H1 (cell line): ENCODE data around the gene IZUMO4. TPM values are rescaled to one million over a fixed set of nuclear protein-coding genes. Genes with fewer than 3 reads are reported as not detected.

Experiments
- BRCA1 ChIP-seq: IDR thresholded peaks from 2 replicates; pipeline ENCODE4 v1.6.1; 2012; ENCODE audit warnings: low read depth, low read length, improper control_type of control experiment
- GABPA ChIP-seq: IDR thresholded peaks from 2 replicates; pipeline ENCODE4 v1.6.1; 2011; ENCODE audit warnings: mild to moderate bottlenecking, low read length, moderate library complexity, borderline replicate concordance; ENCODE audit not compliant: insufficient read depth
- JUND ChIP-seq: IDR thresholded peaks from 2 replicates; pipeline ENCODE4 v1.6.1; 2011; ENCODE audit warnings: mild to moderate bottlenecking, improper control_type of control experiment, low read length
- polyA plus RNA-seq, 7 experiments: library from polyadenylated mRNA; depleted of rRNA in 3 of 7; stranded (reverse) in 5 of 7; unstranded in 2 of 7; fragments of >200 nt in 5 of 7; fragments of 200-250 nt in 2 of 7; gene quantifications; 1 replicate in 5 of 7; 2 replicates in 1 of 7; 4 replicates in 1 of 7; pipeline versions ENCODE4 v1.2.1 to v1.2.3, GENCODE V29; 2011 to 2013; ENCODE audit warnings: missing spikeins in 2 of 7, mixed read lengths in 2 of 7
- total RNA-seq: library from RNA; stranded (reverse); fragmentation: NEBNext Ultra II Directional; extraction: Animal tissue kit (Norgen Biotek cat#: 25700); gene quantifications from 2 replicates; pipeline ENCODE4 v1.2.1, GENCODE V29; 2021
- TF ChIP-seq, protein P1 (sequence below): IDR thresholded peaks from 2 replicates; pipeline ENCODE4 v1.6.1; 2012; ENCODE audit warnings: inconsistent platforms

The IZUMO4 gene
- total and polyA plus RNA-seq, 2 of the 8 experiments (the other 6 are each of a cell fraction or from before 2014, with no cell fraction given): 1.8 to 1.9 TPM

- TF ChIP-seq JUND (no peak), BRCA1 (no peak), GABPA (no peak)
- TF ChIP-seq, protein P1, sequence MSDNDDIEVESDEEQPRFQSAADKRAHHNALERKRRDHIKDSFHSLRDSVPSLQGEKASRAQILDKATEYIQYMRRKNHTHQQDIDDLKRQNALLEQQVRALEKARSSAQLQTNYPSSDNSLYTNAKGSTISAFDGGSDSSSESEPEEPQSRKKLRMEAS: no peak
Observed at GRCh38 chr19:2101417-2102335, 5.0 kb downstream of the IZUMO4 start (continued).
